GM12878 (cell line): Measurements from ENCODE around the gene MTCL3.

Experiments used
- ATAC-seq: fragments of 200-7000 bp; cut with Tn5 transposase; 3 replicates; pipeline ENCODE4 v1.9.1; 2020; ENCODE audit warnings: mild to moderate bottlenecking, moderate library complexity
- BruUV-seq: library from RNA; stranded (reverse); fragments of 400-500 nt; replicated peaks from 2 replicates; lab custom pipeline; 2021; lab: Mats Ljungman, UMichigan
- CTCF ChIA-PET: fragments of 300-600 bp; sonication (Branson Sonifier 250); formaldehyde crosslinking; extraction: SDS; loops from one replicate; lab custom pipeline; 2021; ENCODE audit warnings: inconsistent platforms; lab: Yijun Ruan, JAX
- POLR2A ChIA-PET: fragments of 350-600 bp; formaldehyde crosslinking; extraction: SDS; loops from one replicate; lab custom pipeline; 2021; ENCODE audit warnings: inconsistent platforms; lab: Charles Lee
- RAD21 ChIA-PET: fragments of 300-600 bp; sonication (Branson Sonifier 250); formaldehyde crosslinking; loops from one replicate; lab custom pipeline; 2023; ENCODE audit warnings: antibody characterized with exemption; ENCODE audit not compliant: unreplicated experiment; lab: Charles Lee
- SMC1A ChIA-PET: fragments of 300-600 bp; sonication (Branson Sonifier 250); formaldehyde crosslinking; loops from one replicate; lab custom pipeline; 2023; ENCODE audit not compliant: unreplicated experiment, uncharacterized antibody; lab: Charles Lee
- DNase-seq: peaks from one replicate; pipeline ENCODE4 v3.0.0-alpha.2; 2011; ENCODE audit warnings: low read depth, low spot score
- FAIRE-seq: peaks from 3 replicates; lab custom pipeline; 2011; peaks lifted over from hg19 to GRCh38; lab: Jason Lieb, UNC
- H2AFZ ChIP-seq: 2 replicates; pipeline ENCODE4 v1.6.0; 2011; ENCODE audit warnings: low read depth, low read length, control low read depth; ENCODE audit not compliant: control insufficient read depth
- H3K27ac ChIP-seq: 2 replicates; pipeline ENCODE4 v1.5.1; 2011; ENCODE audit warnings: control low read depth; ENCODE audit not compliant: control insufficient read depth, insufficient read depth
- H3K27me3 ChIP-seq, 2 experiments: replicated peaks in 1 of 2; 2 replicates each; pipeline versions ENCODE4 v1.6.0 to v1.6.1; 2011; ENCODE audit warnings: low read length in 1 of 2; ENCODE audit not compliant: control insufficient read depth in 2 of 2, insufficient read depth in 2 of 2
- H3K36me3 ChIP-seq, 2 experiments: 2 replicates each; pipeline ENCODE4 v1.5.1; 2011; ENCODE audit warnings: low read length in 1 of 2; ENCODE audit not compliant: control insufficient read depth in 2 of 2, insufficient read depth in 2 of 2
- H3K4me1 ChIP-seq: 2 replicates; pipeline ENCODE4 v1.6.1; 2011; ENCODE audit warnings: mild to moderate bottlenecking, low read length, moderate library complexity, mixed read lengths; ENCODE audit not compliant: control insufficient read depth, insufficient read depth
- H3K4me2 ChIP-seq: 2 replicates; pipeline ENCODE4 v1.6.0; 2011; ENCODE audit warnings: control low read depth; ENCODE audit not compliant: control insufficient read depth, insufficient read depth
- H3K4me3 ChIP-seq: fragments of 200-600 bp; sonication (generic); 2 replicates; pipeline ENCODE4 v1.5.1; 2016
- H3K79me2 ChIP-seq: 2 replicates; pipeline ENCODE4 v1.6.0; 2011; ENCODE audit warnings: low read length; ENCODE audit not compliant: control insufficient read depth, insufficient read depth
- H3K9ac ChIP-seq: 2 replicates; pipeline ENCODE4 v1.8.0; 2011; ENCODE audit warnings: low read length, control low read depth, mixed read lengths; ENCODE audit not compliant: control insufficient read depth, insufficient read depth
- H3K9me3 ChIP-seq: replicated peaks from 3 replicates; pipeline ENCODE4 v1.5.1; 2011; ENCODE audit warnings: mild to moderate bottlenecking, low read length; ENCODE audit not compliant: control insufficient read depth, insufficient read depth
- H4K20me1 ChIP-seq: 2 replicates; pipeline ENCODE4 v1.6.0; 2011; ENCODE audit not compliant: control insufficient read depth, insufficient read depth
- ATF7 ChIP-seq: fragments of 450-650 bp; IDR thresholded peaks from 2 replicates; pipeline ENCODE4 v1.6.1; 2016; ENCODE audit warnings: low read depth, mild to moderate bottlenecking
- CBX3 ChIP-seq: fragments of 200-600 bp; sonication (generic); IDR thresholded peaks from 2 replicates; pipeline ENCODE4 v1.6.1; 2016; ENCODE audit warnings: low read depth, borderline replicate concordance
- CBX5 ChIP-seq: sonication (generic); IDR thresholded peaks from 2 replicates; pipeline ENCODE4 v1.6.1; 2016; ENCODE audit warnings: low read depth, moderate library complexity, mild to moderate bottlenecking, inconsistent platforms
- FOXK2 ChIP-seq: fragments of 450-650 bp; IDR thresholded peaks from 2 replicates; pipeline ENCODE4 v1.6.1; 2017; ENCODE audit warnings: mild to moderate bottlenecking, moderate library complexity
- KLF5 ChIP-seq: fragments of 450-650 bp; IDR thresholded peaks from 2 replicates; pipeline ENCODE4 v1.6.1; 2014; ENCODE audit warnings: mild to moderate bottlenecking; ENCODE audit not compliant: partially characterized antibody
- NBN ChIP-seq: fragments of 450-650 bp; IDR thresholded peaks from 2 replicates; pipeline ENCODE4 v1.6.1; 2016
- NFIC ChIP-seq: IDR thresholded peaks from 2 replicates; pipeline ENCODE4 v1.6.1; 2012; ENCODE audit warnings: low read depth, mild to moderate bottlenecking, inconsistent platforms, low read length, moderate library complexity
- NFYA ChIP-seq: IDR thresholded peaks from 2 replicates; pipeline ENCODE4 v1.6.1; 2011; ENCODE audit warnings: low read depth, mild to moderate bottlenecking, low read length, improper control_type of control experiment, borderline replicate concordance
- NR2F1 ChIP-seq: fragments of 450-650 bp; conservative IDR thresholded peaks from 2 replicates; pipeline ENCODE4 v1.6.1; 2017; ENCODE audit warnings: mild to moderate bottlenecking
- RB1 ChIP-seq: fragments of 450-650 bp; formaldehyde crosslinking; IDR thresholded peaks from 2 replicates; pipeline ENCODE4 v1.6.1; 2017; ENCODE audit warnings: mild to moderate bottlenecking, borderline replicate concordance
- RELA ChIP-seq: fragments of 450-650 bp; IDR thresholded peaks from 2 replicates; pipeline ENCODE4 v1.8.0; 2014; ENCODE audit warnings: borderline replicate concordance; ENCODE audit not compliant: partially characterized antibody
- SPI1 ChIP-seq: IDR thresholded peaks from 2 replicates; pipeline ENCODE4 v1.6.1; 2011; ENCODE audit warnings: low read depth, mild to moderate bottlenecking, low read length, moderate library complexity, borderline replicate concordance; ENCODE audit not compliant: insufficient read depth
- TCF3 ChIP-seq: IDR thresholded peaks from 2 replicates; pipeline ENCODE4 v1.6.1; 2012; ENCODE audit warnings: low read depth, mild to moderate bottlenecking, low read length, borderline replicate concordance; ENCODE audit not compliant: insufficient read depth
- YBX1 ChIP-seq: fragments of 450-650 bp; IDR thresholded peaks from 2 replicates; pipeline ENCODE4 v1.6.1; 2016; ENCODE audit warnings: antibody characterized with exemption
- ZNF274 ChIP-seq: IDR thresholded peaks from one replicate; pipeline ENCODE4 v1.8.0; 2011; ENCODE audit not compliant: insufficient read length, insufficient read depth
- ZZZ3 ChIP-seq: IDR thresholded peaks from 2 replicates; pipeline ENCODE4 v1.6.1; 2011; ENCODE audit warnings: low read depth; ENCODE audit not compliant: control insufficient read depth, insufficient read length
- WGBS: methylation state at CpG from one replicate; pipeline ENCODE4 v1.1.6; 2016; ENCODE audit warnings: low lambda C conversion rate; ENCODE audit not compliant: insufficient replicate concordance, insufficient coverage; ENCODE audit errors: missing lambda C conversion rate; 5-methylcytosine and 5-hydroxymethylcytosine counted together
- in situ Hi-C: fragments of 300-500 bp; cut with MboI; formaldehyde crosslinking; loops from 9 replicates; pipeline ENCODE4 v1.14.3; 2018; ENCODE audit warnings: mixed read lengths
- intact Hi-C: fragments of 100-400 bp; cut with micrococcal nuclease; formaldehyde crosslinking; loops from one replicate; pipeline ENCODE4 v1.14.2; 2022; ENCODE audit not compliant: unreplicated experiment
- TF ChIP-seq, protein P1 (sequence below): fragments of 450-650 bp; formaldehyde crosslinking; IDR thresholded peaks from 2 replicates; pipeline ENCODE4 v1.4.0; 2020; ENCODE audit warnings: mild to moderate bottlenecking, moderate library complexity
- TF ChIP-seq, protein P2 (sequence below): fragments of 450-650 bp; IDR thresholded peaks from 2 replicates; pipeline ENCODE4 v1.6.1; 2014; ENCODE audit warnings: mild to moderate bottlenecking
- TF ChIP-seq, protein P3 (sequence below): IDR thresholded peaks from 2 replicates; pipeline ENCODE4 v1.6.1; 2012; ENCODE audit warnings: low read depth, low read length, improper control_type of control experiment

The MTCL3 gene

DNA sequence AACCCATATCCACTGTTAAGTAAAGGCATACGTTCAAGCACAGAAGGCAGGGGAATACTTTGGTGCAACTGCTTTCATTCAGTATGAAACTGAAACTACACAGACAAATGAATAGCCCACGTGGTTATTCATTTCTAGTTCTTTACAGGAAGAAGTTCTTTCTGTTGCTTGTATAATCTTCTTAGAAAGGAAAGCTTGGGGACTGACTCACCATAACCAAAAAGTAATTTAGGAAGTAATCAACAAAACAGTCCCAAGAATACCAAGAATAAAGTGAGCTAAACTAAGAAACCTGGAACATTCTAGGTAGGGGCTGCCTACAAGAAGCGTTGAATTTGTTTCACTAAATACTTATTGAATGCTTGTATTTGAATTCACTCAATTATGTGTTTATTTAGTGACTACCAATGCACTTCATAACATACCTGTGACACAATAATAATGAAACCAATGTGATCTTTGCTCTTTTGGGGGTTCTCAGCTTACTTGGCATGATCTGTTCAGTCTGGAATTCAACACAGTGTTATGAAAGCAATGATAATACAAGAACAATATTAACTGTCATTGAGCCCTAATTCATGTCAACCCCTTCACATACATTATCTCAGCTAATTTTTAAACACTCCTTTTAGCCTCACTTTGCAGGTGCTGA, 34.8 kb downstream of the MTCL3 start:
- SMC1A ChIA-PET, result interaction anchor here (0.7 to 2.7 kb wide), 16 partner anchors 10 to 193 kb away, joined by 3 to 21 read pairs (median 4); no protein-coding TSS in a partner anchor
- FAIRE-seq, result peak; percentile 98
- RAD21 ChIA-PET, result interaction anchor here (0.8 to 1.8 kb wide), 12 partner anchors 13 to 221 kb away, joined by 3 to 9 read pairs (median 3); no protein-coding TSS in a partner anchor
- H3K9me3 ChIP-seq, result no peaks in the 10 kb centered on the region
- H3K36me3 ChIP-seq, result no peaks in the 10 kb centered on the region
- H4K20me1 ChIP-seq, result no peaks in the 10 kb centered on the region
- peak; percentile 98 for ATAC-seq
- 0% methylated on average over 3 of the region's 3 CpGs for WGBS
- H3K27me3 ChIP-seq, result no peaks in the 10 kb centered on the region
- CTCF ChIA-PET, result interaction anchor here (0.7 to 2.6 kb wide), 9 partner anchors 14 to 218 kb away, joined by 3 to 20 read pairs (median 3); partner anchors contain the start of genes KIAA0408 and RNF146
- peak overlapping the region; percentile 54 for H3K4me2 ChIP-seq
- H3K4me1 ChIP-seq, result peaks cover 9% of the 10 kb centered on the region
- H3K9ac ChIP-seq, result no peak overlapping the region
- peak overlapping the region; percentile 9; the same call in 1 of the 2 replicates for H3K4me3 ChIP-seq
- no TSS peak for BruUV-seq
- peak overlapping the region; percentile 71 for H2AFZ ChIP-seq
- DNase-seq, result peak; percentile 39
- in situ Hi-C loops (no loop called here), intact Hi-C loops (no loop called here)
- POLR2A ChIA-PET, result interaction anchor here (0.8 to 1.1 kb wide), 4 partner anchors 14 to 32 kb away, joined by 3 to 7 read pairs (median 4); no protein-coding TSS in a partner anchor
- no peaks in the 10 kb centered on the region for H3K79me2 ChIP-seq
- H3K27ac ChIP-seq, result peak overlapping the region; percentile 19; the same call in 1 of the 2 replicates
- TF ChIP-seq ZZZ3 (no peak), NBN (0 out of 2 replicates have a peak, but pooled peaks have one; percentile 34), KLF5 (no peak), SPI1 (no peak), RB1 (no peak), RELA (no peak), YBX1 (no peak), CBX5 (no peak), NR2F1 (no peak), ATF7 (peak; percentile 45; the same call in 1 of the 2 replicates), TCF3 (no peak), ZNF274 (no peak), NFIC (0 out of 2 replicates have a peak, but pooled peaks have one; percentile 40), CBX3 (no peak), NFYA (no peak), FOXK2 (no peak)
- TF ChIP-seq, protein P1, sequence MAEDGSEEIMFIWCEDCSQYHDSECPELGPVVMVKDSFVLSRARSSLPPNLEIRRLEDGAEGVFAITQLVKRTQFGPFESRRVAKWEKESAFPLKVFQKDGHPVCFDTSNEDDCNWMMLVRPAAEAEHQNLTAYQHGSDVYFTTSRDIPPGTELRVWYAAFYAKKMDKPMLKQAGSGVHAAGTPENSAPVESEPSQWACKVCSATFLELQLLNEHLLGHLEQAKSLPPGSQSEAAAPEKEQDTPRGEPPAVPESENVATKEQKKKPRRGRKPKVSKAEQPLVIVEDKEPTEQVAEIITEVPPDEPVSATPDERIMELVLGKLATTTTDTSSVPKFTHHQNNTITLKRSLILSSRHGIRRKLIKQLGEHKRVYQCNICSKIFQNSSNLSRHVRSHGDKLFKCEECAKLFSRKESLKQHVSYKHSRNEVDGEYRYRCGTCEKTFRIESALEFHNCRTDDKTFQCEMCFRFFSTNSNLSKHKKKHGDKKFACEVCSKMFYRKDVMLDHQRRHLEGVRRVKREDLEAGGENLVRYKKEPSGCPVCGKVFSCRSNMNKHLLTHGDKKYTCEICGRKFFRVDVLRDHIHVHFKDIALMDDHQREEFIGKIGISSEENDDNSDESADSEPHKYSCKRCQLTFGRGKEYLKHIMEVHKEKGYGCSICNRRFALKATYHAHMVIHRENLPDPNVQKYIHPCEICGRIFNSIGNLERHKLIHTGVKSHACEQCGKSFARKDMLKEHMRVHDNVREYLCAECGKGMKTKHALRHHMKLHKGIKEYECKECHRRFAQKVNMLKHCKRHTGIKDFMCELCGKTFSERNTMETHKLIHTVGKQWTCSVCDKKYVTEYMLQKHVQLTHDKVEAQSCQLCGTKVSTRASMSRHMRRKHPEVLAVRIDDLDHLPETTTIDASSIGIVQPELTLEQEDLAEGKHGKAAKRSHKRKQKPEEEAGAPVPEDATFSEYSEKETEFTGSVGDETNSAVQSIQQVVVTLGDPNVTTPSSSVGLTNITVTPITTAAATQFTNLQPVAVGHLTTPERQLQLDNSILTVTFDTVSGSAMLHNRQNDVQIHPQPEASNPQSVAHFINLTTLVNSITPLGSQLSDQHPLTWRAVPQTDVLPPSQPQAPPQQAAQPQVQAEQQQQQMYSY, result no peak
- TF ChIP-seq, protein P2, sequence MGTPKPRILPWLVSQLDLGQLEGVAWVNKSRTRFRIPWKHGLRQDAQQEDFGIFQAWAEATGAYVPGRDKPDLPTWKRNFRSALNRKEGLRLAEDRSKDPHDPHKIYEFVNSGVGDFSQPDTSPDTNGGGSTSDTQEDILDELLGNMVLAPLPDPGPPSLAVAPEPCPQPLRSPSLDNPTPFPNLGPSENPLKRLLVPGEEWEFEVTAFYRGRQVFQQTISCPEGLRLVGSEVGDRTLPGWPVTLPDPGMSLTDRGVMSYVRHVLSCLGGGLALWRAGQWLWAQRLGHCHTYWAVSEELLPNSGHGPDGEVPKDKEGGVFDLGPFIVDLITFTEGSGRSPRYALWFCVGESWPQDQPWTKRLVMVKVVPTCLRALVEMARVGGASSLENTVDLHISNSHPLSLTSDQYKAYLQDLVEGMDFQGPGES, result no peak
- TF ChIP-seq, protein P3, sequence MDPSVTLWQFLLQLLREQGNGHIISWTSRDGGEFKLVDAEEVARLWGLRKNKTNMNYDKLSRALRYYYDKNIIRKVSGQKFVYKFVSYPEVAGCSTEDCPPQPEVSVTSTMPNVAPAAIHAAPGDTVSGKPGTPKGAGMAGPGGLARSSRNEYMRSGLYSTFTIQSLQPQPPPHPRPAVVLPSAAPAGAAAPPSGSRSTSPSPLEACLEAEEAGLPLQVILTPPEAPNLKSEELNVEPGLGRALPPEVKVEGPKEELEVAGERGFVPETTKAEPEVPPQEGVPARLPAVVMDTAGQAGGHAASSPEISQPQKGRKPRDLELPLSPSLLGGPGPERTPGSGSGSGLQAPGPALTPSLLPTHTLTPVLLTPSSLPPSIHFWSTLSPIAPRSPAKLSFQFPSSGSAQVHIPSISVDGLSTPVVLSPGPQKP, result no peak
